M059J (cell line): Measurements from ENCODE around the gene RIN1. TPM values are rescaled to one million over a fixed set of nuclear protein-coding genes. Genes with fewer than 3 reads are reported as not detected.

Experiments used
- DNase-seq: peaks from one replicate; pipeline ENCODE4 v3.0.0-alpha.2; 2012; ENCODE audit warnings: low read depth
- total RNA-seq: library from RNA; depleted of rRNA; stranded (reverse); fragments of >200 nt; shearing (Covaris generic); gene quantifications from 2 replicates; pipeline ENCODE4 v1.2.3, GENCODE V29; 2014

The RIN1 gene
- total RNA-seq, 1 experiment from 2014 or later = 19.6 TPM

GRCh38 chr11:66294626-66295620 is 41.3 kb downstream of the RIN1 start:
- no peak for DNase-seq

DNA sequence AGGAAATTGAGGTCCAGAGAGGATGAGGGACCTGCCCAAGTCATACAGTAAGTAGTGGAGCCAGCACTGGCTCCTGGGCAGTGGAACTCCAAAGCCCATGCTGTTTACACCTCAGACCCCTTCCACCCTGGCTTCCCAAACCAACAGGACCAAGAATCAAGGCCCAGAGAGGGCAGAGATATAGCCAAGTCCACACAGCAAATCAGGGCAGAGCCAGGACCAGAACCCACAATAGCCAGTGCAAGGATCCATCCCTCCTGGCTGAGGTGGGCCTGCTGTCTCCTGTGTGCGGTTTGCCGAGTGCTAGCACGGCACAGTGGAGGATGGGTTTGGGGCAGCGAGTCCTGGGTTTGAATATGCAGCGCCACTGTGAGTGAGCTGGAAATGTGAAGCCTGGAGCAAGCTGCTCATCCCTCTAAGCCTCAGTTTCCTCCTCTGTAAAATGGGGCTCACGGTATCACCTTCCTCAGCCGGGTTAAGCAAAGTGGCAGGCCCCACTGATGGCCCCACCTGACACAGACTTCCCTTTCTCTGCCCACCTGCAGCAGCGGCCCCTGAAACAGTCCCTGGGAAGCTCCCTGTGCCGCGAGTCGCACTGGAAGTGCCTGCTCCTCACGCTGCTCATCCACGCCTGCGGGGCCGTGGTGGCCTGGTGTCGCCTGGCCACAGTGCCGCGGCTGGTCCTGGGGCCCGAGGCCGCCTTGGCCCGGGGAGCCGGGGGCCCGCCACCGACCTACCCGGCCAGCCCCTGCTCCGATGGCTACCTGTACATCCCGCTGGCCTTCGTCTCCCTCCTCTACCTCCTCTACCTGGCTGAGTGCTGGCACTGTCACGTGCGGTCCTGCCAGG is 42.2 kb downstream of the RIN1 start:
- DNase-seq = no peak

DNA sequence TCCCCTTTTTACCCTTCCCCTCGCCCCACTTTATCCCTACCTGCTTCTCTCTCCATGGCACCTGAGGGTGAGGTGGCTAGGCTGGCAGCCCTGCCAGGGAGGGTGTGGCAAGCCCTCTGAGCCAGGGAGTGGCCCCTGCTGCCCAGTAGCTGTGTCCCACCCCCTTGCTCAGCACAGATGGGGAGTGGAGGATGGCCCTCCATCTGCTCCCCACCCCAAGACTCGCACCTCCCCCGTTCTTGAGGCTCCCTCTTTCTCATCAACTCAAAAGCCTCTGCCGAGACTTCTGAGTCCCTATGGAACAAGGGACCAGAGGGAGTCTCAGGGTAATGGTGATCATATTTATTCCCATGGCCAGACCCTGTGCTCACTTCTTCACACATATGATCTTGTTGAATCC is 42.9 kb downstream of the RIN1 start:
- DNase-seq = no peak

DNA sequence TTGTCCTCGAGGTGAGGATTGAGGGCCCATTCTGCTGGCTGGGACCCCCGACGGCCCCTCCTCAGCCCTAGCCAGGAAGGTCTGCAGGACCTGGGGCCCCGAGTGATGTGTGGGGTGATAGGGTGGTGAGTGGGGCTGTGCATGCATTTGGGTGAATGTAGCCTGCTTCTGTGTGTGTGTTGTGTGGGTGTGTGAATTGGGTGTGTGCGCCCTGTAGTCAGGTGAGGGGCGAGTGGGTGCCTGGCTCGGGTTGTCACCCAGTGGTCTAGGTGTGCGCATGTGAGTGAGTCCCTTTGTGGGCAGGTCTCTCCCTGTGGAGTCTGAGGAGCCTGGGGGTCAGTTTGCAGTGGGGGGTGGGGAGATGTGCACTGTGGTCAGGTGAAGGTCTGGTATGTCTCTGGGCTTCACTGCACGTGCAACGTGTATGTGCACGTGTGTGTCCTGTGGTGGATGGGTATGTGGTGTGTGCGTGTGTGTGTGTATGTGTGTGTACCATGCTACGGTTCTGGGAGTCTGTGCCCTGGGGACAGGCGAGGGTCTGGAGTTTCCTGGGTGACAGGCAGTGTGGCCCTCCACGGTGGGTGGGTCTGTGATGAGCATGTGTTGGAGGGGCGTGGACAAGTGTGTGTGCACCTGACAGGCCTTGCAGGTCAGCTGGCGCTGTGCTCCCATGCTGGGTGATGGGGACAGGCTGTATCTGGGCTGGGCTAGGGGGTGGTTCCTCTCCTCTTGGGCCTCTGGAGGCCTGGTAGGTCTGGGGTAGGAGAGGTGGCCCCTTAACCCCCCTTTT is 43.5 kb downstream of the RIN1 start:
- no peak for DNase-seq

- DNase-seq = no peak
These were observed 44.3 kb downstream of the RIN1 start, which contains the start of gene TMEM151A for GRCh38 chr11:66291706-66292542. TSS of gene TMEM151A (plus strand) at chr11:66291894. CDS start at chr11:66292014, 120 bp downstream.

- DNase-seq = no peak
These were observed 44.9 kb downstream of the RIN1 start for GRCh38 chr11:66291303-66291705.

DNA sequence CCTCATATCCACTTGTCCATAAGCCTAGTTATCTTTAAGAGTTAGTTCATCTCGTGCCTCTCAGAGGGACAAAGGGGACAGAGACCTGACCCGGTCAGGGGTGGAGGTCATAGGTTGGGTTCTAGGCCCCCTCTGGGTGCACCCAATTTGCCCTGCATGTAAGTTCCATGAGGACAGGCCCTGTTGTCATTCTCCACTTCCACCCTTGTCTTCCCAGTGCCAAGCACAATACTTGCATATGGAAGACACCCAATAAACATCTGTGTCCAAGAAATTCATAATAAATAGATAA is 46.0 kb downstream of the RIN1 start:
- DNase-seq = no peak

- no peak for DNase-seq
These were observed 46.5 kb downstream of the RIN1 start for GRCh38 chr11:66289548-66290329.

GRCh38 chr11:66288671-66289547 is 47.3 kb downstream of the RIN1 start, which contains the start of gene YIF1A:
TSS of gene YIF1A (minus strand) at chr11:66289143. CDS start at chr11:66288985, 158 bp downstream.
- peak; percentile 99 for DNase-seq

GRCh38 chr11:66287889-66288670 is 48.2 kb downstream of the RIN1 start:
- no peak for DNase-seq

DNA sequence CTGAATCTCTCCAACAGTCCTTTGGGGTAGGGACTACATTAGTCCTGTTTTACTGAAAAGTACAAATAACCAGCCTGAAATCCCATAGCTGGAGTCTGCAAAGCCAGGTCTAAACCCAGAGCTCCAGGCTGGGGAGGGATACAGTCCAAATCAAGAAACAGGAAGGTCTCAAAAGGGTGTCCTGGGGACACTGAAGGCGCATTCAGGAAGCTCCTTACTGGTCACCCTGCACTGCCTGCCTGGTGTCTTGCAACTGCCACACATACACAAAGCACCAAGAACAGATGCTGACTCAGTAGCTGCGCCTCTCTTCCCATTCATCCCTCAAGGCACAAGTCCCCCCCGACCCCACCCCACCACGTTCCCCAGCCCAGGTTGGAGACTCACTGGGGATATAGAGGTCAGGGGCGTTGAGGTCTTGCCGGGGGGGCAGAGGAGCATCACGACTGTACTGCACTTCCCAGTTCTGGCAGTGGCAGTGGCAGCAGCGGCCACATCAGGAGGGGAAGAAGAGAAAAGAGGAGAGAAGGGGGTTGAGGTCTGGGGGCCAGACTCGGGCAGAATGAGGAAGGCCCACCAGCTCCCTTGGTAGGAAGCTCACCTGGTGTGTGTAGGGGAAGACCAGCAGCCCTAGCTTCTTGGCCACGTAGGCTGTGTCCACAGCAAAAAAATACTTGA is 48.9 kb downstream of the RIN1 start:
- DNase-seq = no peak

- DNase-seq = no peak
These were observed 49.5 kb downstream of the RIN1 start for GRCh38 chr11:66286699-66287098.

DNA sequence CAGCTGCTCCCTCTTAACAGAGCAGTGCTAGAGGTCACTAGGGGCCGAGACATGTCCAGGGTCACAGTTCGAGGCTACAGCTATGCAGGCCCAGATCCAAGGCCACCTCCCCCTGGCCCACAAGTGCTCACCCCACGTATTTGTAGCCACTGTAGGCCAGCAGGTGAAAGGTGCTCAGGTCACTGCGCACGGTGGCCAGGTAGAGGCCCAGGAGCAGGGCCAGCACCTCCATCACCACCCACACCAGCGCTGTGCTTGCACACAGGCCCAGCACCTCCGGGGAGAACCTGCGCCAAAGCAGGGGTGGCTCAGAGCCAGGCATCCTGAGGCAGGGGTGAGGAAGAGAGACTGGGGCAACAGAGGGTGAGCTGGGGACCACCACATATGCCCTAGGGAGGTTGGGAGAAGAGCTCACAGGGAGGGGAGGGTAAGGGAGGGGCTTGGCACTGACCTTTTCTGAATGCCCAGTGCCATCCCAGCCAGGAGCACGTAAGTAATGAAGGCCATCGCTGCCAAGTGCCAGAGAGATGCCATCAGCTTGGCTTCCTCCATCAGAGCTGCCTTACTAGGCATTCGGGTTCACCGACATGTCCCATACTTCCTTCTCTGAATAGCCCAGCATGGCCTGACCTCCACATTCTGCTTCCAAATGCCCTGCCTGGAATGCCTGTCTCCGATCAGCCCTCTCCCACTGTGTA is 50.8 kb downstream of the RIN1 start:
- DNase-seq = no peak

DNA sequence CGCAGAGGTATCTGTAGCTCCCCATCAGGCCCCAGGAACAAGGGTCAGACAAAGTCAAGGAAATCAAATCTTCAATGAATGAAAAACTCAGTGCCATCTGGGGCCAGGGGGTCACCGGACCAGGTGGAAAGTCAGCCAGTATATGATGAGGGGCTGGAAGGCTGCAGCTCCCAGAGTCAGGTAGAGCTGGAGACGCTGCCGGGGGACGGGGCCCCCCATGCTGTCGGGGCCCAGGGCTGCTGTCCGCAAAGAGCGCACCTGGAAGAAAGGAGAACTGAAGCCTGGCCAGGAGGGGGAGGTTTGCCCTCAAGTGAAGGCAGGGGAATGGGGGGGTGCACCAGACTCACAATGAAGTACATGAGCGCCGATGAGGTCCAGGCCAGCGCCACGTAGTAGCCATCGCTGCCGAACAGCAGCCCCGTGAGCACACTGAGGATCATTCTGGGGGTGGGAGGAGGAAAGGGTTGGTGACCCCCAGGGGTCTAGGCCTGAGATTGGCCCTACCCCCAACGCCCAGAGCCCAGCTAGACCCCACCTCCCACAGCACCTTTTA is 51.6 kb downstream of the RIN1 start:
- DNase-seq = no peak

- no peak for DNase-seq
These were observed 52.7 kb downstream of the RIN1 start for GRCh38 chr11:66283461-66284105.
